Ishikawa (cell line): ENCODE measurements around the gene BAD.

Source experiments
- CEBPB ChIP-seq: IDR thresholded peaks from 2 replicates; pipeline ENCODE4 v1.6.1; 2012
- CREB1 ChIP-seq: IDR thresholded peaks from 2 replicates; pipeline ENCODE4 v1.6.1; 2012; ENCODE audit warnings: low read depth
- EGR1 ChIP-seq: IDR thresholded peaks from 2 replicates; pipeline ENCODE4 v1.6.1; 2012
- EP300 ChIP-seq: IDR thresholded peaks from 2 replicates; pipeline ENCODE4 v1.6.1; 2012; ENCODE audit warnings: borderline replicate concordance
- FOXM1 ChIP-seq: IDR thresholded peaks from 2 replicates; pipeline ENCODE4 v1.6.1; 2012; ENCODE audit warnings: low read depth, borderline replicate concordance
- NFIC ChIP-seq: IDR thresholded peaks from 2 replicates; pipeline ENCODE4 v1.6.1; 2012
- RAD21 ChIP-seq: IDR thresholded peaks from 2 replicates; pipeline ENCODE4 v1.6.1; 2012; ENCODE audit warnings: low read depth
- TAF1 ChIP-seq: IDR thresholded peaks from 2 replicates; pipeline ENCODE4 v1.6.1; 2012; ENCODE audit warnings: low read depth, mild to moderate bottlenecking
- TCF12 ChIP-seq: IDR thresholded peaks from 2 replicates; pipeline ENCODE4 v1.6.1; 2012; ENCODE audit warnings: low read depth
- TEAD4 ChIP-seq: IDR thresholded peaks from 2 replicates; pipeline ENCODE4 v1.6.1; 2012
- YY1 ChIP-seq: IDR thresholded peaks from 2 replicates; pipeline ENCODE4 v1.6.1; 2012; ENCODE audit warnings: low read depth
- ZBTB7A ChIP-seq: IDR thresholded peaks from 2 replicates; pipeline ENCODE4 v1.6.1; 2012; ENCODE audit warnings: low read depth
- TF ChIP-seq, protein P1 (sequence below): IDR thresholded peaks from 2 replicates; pipeline ENCODE4 v1.6.1; 2012
- TF ChIP-seq, protein P2 (sequence below): IDR thresholded peaks from 2 replicates; pipeline ENCODE4 v1.6.1; 2012; ENCODE audit warnings: low read depth, mild to moderate bottlenecking
- TF ChIP-seq, protein P3 (sequence below): IDR thresholded peaks from 2 replicates; pipeline ENCODE4 v1.6.1; 2012

BAD gene

DNA sequence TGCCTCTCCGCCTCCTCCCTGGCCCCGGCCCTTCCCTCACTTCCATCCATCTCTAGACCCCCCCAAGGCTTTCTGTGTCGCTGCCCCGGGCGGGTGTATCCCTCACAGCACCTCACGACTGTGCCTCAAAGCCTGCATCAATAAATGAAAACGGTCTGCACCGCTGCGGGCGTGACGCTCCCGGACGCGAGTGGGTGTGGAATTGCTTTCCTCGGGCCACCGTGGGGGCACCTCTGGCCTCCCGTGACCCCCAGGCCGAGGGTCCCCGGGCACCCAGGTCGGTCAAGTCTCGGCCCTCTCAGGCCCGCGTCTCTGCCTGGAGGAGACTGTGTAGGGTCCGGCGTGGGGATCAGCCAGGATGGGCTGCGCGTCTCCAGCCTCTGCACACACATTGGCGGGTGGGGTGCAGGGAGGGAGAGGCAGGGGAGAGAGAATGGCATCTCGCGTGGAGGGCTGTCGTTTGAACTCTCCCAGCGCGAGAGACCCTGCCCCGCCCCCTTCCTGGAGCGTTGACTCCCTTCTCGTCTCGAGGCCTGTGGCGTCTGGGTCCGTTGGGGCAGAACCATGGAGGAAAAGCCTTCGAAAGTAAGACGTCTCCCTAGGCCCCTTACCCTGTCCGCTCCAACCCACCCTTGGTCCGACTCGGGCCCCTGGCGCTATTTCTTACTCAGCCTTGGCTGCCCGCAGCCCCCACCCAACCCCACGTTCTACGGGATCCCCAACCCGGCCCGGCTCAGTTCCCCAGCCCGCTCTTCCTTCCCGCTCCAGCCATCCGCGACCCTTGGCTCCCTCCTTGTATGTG, 15.6 kb upstream of the BAD start, which contains the start of gene CATSPERZ:
Gene CATSPERZ (plus strand): TSS at position 512 of the 802 bp plus-strand sequence. CDS start 53 bp downstream, at position 565.
- TF ChIP-seq TCF12, result no peak
- TF ChIP-seq ZBTB7A, result no peak; the same call in 1 of the 2 replicates
- no peak for TF ChIP-seq EGR1
- TF ChIP-seq EP300, result no peak
- no peak for TF ChIP-seq YY1
- no peak for TF ChIP-seq RAD21
- TF ChIP-seq TEAD4, result no peak
- TF ChIP-seq, protein P1, sequence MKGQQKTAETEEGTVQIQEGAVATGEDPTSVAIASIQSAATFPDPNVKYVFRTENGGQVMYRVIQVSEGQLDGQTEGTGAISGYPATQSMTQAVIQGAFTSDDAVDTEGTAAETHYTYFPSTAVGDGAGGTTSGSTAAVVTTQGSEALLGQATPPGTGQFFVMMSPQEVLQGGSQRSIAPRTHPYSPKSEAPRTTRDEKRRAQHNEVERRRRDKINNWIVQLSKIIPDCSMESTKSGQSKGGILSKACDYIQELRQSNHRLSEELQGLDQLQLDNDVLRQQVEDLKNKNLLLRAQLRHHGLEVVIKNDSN, result no peak
- TF ChIP-seq, protein P2, sequence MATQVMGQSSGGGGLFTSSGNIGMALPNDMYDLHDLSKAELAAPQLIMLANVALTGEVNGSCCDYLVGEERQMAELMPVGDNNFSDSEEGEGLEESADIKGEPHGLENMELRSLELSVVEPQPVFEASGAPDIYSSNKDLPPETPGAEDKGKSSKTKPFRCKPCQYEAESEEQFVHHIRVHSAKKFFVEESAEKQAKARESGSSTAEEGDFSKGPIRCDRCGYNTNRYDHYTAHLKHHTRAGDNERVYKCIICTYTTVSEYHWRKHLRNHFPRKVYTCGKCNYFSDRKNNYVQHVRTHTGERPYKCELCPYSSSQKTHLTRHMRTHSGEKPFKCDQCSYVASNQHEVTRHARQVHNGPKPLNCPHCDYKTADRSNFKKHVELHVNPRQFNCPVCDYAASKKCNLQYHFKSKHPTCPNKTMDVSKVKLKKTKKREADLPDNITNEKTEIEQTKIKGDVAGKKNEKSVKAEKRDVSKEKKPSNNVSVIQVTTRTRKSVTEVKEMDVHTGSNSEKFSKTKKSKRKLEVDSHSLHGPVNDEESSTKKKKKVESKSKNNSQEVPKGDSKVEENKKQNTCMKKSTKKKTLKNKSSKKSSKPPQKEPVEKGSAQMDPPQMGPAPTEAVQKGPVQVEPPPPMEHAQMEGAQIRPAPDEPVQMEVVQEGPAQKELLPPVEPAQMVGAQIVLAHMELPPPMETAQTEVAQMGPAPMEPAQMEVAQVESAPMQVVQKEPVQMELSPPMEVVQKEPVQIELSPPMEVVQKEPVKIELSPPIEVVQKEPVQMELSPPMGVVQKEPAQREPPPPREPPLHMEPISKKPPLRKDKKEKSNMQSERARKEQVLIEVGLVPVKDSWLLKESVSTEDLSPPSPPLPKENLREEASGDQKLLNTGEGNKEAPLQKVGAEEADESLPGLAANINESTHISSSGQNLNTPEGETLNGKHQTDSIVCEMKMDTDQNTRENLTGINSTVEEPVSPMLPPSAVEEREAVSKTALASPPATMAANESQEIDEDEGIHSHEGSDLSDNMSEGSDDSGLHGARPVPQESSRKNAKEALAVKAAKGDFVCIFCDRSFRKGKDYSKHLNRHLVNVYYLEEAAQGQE, result no peak
- TF ChIP-seq TAF1, result no peak
- no peak for TF ChIP-seq FOXM1
- TF ChIP-seq NFIC, result no peak
- TF ChIP-seq, protein P3, sequence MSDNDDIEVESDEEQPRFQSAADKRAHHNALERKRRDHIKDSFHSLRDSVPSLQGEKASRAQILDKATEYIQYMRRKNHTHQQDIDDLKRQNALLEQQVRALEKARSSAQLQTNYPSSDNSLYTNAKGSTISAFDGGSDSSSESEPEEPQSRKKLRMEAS, result no peak
- TF ChIP-seq CEBPB, result no peak
- TF ChIP-seq CREB1, result no peak

DNA sequence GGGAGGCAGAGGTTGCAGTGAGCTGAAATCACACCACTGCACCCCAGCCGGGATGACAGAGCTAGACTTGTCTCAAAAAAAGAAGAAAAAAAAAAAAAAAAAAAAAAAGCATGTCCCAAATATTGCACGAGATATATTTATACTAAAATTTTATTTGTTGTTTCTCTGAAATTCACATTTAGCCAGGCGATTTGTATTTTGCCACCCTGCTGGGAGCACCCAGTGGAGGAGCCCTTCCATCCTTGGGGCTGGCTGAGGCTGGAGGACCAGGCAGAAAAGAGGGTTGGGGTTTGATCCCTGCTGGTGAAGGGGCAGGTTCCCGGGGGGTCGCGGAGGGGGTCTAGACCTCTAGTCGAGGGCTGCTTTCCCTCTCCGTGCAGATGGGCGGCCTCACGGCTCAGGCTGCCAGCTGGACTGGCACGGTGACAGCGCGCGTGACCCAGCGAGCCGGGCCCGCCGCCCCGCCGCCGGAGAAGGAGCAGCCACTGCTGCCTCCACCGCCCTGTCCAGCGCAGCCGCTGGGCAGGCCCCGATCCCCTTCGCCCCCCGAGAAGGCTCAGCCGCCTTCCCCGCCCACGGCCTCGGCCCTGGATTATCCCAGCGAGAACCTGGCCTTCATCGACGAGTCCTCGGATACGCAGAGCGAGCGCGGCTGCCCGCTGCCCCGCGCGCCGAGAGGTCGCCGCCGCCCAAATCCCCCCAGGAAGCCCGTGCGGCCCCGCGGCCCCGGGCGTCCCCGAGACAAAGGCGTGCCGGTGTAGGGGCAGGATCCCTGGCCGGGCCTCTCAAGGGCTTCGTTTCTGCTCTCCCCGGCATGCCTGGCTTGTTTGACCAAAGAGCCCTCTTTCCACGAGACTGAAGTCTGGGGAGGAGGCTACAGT, 14.7 kb upstream of the BAD start:
- TF ChIP-seq CEBPB (no peak), EP300 (no peak), CREB1 (no peak), NFIC (peak; percentile 39; the same call in 1 of the 2 replicates), EGR1 (no peak)

DNA sequence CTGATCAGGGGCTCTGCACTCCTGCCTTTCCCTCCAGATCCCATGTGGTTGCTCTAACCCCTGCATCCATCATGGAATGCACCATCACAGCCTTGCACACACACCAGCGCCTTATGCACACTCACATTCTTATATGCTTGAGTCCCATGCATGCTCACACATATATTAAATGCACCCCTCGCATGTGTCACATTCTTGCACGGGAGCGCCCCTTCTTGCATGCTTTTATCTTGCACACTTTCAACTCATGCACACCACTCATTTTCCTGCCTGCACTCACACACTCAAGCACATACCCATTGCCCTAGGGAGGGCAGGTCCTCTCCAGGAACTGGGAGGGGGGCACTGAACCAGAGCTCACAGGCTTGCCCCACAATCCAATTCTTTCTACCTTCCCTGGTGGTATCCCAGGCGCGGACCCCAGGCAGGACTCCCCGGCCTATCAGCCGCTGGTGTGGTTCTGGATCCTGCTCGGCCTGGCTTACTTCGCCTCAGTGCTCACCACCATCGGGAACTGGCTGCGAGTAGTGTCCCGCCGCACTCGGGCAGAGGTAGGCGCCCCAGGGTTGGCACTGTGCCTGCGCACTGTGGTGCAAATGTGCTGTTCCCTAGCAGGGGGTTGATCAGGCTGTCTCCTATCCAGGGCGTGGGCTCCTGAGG, 13.4 kb upstream of the BAD start:
- TF ChIP-seq YY1, result 0 out of 2 replicates have a peak, but pooled peaks have one; percentile 16
- TF ChIP-seq TCF12, result no peak; the same call in 1 of the 2 replicates
- peak; percentile 94 for TF ChIP-seq NFIC
- TF ChIP-seq, protein P3, result 0 out of 2 replicates have a peak, but pooled peaks have one; percentile 20

DNA sequence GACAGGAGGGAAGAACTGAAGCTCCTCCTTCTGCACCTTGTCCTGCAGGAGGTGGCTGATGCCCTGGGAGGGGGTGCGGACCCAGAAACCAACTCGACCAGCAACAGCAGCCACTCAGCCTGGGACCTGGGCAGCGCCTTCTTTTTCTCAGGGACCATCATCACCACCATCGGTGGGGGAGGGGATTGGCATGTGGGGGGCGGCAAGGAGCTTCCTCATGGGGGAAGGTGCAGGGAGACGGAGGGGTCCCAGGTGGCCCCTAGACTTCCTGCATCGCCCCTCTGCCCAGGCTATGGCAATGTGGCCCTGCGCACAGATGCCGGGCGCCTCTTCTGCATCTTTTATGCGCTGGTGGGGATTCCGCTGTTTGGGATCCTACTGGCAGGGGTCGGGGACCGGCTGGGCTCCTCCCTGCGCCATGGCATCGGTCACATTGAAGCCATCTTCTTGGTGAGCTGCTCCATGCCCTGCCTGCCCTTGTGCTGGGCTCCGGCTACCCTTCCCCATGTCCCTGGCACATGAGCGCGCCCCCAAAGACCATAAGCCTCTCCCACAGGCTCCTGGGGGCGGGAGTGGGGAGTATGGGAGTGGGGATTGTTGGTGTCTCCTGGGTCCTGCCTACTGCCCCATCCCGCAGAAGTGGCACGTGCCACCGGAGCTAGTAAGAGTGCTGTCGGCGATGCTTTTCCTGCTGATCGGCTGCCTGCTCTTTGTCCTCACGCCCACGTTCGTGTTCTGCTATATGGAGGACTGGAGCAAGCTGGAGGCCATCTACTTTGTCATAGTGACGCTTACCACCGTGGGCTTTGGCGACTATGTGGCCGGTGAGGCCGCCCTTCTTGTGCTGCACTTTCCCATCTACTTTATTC, 12.6 kb upstream of the BAD start:
- TF ChIP-seq YY1 (no peak), CEBPB (no peak), TCF12 (no peak), RAD21 (no peak), FOXM1 (no peak), TEAD4 (no peak)
- TF ChIP-seq, protein P1, result no peak
- TF ChIP-seq, protein P2, result no peak
- TF ChIP-seq, protein P3, result no peak
